Tongue (tissue), 2 donors: ENCODE results near the gene MBP. TPM values are rescaled to one million over a fixed set of nuclear protein-coding genes. Genes with fewer than 3 reads are reported as not detected.

Experiments
- DNase-seq: peaks from one replicate; pipeline ENCODE4 v3.0.0-alpha.2; 2015
- total RNA-seq: library from RNA; depleted of rRNA; stranded (reverse); fragments of >200 nt; gene quantifications from one replicate; pipeline ENCODE4 v1.2.3, GENCODE V29; 2014

Gene MBP
- total RNA-seq = 43.0 TPM

DNA sequence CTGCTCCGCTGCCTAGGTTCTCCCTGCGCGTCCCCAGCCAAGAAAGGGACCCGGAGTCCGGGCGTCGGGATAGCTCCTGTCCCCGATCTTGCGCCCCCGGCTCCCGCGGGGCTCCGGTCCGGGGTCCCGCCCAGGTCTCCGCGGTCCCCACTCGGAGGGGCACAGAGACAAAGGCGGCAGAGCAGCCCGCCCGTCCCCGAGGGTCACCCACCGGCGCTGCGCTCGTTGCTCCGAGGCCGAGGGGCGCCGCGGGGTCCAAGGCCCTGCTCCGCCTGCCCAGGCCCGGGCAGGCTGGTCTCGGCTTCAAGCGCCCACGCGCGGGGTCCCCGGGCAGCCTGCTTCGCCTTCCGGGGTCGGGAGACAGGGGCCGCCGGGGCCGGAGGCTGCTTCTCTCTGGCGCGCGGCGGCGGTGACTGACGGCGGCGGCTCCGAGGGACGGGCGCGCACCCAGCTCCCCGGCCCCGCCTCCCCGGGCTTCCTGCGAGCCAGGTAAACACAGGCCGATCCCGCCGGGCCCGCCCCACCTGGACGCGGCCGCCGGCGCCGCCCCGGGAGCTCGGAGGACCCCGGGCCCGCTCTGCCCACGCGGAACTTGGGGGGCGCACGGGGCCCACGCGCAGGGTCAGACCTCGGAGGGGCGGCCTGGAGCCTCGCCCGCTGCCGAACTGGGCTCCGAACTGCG lies at the start of gene MBP:
TSS of gene MBP (minus strand) at position 415 of the 682 bp plus-strand sequence. CDS start 27,522 bp downstream, outside the sequence.
- DNase-seq = peak; percentile 59

DNA sequence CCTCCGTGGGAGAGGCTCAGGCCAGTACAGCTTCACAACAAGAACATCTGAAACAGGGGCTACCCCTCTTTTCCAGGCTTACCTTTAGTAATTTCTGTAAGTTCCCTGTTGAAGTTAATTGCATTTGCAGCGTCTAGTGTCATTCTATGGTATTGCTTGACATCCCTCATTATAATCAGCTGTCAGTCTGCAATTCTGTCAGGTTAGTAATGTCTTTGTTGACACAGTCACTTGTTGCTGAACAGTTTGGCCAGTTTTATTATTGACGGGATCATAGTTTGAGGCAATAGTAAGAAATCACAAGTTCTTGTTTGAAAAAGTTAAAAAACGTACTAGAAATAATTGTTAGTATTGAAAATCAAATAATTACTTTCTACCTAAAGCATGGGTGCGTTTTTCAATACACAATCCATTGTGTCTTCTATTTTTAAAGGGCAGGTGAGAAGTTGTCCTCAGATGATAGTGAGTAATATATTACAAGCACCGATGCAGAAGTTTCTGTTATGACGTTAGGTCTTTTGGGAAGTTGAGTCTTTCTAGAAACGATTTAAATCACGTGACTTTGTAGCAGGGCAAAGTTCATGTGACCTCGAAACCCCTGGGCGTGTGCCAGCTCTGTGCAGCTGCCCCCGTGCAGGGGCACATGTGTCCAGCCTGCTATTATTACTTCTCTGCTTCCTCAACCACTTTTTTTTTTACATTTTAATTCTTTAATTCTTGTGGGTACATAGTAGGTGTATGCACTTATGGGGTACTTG lies 49.5 kb upstream of the MBP start:
- no peak for DNase-seq

DNA sequence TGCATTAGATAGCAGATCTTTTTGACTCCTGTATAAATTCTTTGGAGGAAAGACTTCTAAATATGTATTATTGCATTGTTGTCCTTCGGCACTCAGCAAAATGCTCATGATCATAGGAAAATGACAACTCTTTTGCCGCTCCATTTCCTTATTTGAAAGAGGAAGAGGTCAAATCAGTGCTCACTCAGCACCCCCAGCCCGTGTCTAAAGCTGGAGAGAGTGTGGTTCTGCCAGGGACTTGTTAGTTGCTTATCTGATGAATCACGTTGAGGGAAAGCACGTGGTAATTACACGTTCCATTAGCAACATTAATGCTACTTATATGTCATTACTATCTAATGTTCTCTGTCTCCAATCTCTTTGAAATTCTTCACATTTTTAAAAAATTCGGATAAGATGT lies 46.0 kb upstream of the MBP start:
- no peak for DNase-seq

DNA sequence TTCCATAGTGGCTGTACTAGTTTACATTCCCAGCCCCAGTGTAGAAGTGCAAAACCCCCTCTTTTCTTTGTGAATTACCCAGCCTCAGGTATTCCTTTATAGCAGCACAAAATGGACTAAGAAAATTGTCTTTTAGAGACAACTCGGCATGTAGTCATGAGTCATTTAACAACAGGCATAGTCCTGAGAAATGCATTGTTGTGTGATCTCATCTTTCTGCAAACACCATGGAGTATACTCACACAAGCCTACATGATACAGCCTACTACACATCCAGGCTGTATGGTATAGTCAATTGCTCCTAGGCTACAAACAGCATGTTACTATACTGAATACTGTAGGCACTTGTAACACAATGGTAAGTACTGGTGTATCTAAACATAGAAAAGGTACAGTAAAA lies 44.4 kb upstream of the MBP start:
- no peak for DNase-seq

DNA sequence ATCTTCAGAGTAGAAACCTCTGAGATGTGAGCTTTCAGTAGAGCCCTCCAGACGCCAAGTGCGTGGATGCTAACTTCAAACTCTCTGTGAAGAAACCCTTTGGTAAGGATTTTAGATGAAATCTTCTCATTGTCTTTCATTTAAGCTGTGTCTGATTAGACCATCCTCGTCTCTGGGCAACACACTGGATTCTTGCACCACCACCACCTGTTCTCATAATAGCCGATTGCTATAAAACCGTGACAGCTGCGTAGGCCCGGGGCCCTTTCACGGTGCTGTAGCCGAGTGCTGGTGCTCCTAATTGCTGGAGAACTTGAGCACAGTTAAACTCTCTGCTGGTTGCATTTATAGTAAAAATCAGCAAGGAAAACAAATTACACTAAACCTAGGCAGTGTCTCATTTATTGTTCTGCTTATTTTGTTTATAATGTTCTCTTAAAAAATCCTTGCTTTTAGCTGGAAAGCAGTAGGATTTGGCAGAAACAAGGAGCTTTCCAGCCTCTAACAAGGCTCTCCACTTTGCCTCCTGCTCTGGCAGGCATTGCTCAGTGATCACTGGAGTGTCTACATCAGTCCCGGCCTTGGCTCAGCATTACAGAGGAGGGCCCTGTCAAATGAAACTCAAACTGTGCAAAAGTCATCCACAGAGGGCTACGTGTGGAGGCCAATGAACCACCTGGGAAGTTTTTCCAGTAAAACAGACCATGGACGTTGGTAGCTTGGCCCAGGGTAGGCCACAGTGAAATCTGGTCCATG lies 40.9 kb upstream of the MBP start:
- peak; percentile 92 for DNase-seq

DNA sequence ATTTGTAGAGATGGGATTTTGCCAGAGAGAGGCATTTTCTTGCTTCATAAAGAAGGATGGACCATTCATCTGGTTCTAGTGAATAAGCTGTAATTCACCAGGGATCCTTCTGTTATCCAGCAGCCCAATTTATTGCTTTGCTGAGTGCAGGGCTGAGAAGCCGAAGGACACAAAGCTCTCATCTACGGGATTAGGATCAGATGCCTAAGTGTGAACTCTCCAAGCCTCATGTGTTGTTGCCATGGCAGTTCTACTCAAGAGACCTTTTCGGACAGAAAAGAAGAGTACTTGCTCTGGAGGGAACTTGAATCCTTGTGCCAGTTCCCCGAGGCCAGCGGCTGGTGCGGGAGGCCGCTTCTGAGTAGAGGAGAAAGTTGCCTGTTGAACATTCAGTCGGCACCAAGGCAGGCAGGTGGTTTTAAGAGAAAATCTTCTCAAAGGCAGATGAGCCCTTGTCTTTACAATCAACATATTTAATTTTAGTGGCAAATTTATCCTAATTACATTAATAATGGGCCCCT lies 38.4 kb upstream of the MBP start:
- no peak for DNase-seq

DNA sequence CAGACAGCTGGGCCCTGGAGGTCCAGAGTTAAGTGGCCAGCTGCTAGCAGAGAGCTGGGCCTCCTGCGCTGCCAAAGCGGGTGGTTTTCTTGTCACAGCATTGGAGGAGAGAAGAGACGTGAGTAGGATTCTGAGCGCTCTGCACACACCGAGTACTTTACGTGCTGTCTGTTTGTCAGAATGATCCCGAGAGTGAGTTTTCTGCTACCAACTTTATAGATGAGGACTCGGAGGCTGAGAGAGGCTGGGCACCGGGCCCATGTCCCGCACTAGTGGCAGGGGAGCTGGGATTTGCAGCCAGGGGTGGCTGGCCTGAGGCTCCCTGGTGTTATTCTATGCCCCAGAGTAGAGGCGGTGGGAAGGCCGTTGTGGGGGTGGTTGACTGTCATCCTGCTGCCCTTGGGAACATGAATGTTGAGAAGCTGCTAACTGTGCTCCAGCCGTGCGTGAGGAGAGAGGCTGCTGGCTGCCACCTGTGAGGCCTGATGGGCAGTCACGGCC lies 36.3 kb upstream of the MBP start:
- DNase-seq = peak; percentile 86

DNA sequence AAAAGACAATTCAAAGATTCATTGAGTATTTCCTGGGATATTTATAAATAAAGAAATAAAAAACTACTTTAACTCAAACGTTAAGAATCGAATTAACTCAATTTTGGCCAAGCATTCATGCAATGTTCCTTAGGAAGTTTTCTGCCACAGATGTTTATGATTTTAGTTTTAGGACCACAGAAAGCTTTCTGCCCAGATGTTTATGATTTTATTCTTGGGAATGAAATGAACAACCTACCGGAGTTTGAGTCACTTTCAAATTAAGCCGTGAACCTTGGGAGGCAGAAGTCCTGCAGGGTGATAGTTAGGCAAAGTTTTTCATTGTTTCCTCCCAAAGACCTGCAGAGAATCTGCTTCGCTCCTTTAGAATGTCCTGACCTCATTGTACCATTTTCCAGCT lies 34.7 kb upstream of the MBP start:
- DNase-seq = peak; percentile 54

DNA sequence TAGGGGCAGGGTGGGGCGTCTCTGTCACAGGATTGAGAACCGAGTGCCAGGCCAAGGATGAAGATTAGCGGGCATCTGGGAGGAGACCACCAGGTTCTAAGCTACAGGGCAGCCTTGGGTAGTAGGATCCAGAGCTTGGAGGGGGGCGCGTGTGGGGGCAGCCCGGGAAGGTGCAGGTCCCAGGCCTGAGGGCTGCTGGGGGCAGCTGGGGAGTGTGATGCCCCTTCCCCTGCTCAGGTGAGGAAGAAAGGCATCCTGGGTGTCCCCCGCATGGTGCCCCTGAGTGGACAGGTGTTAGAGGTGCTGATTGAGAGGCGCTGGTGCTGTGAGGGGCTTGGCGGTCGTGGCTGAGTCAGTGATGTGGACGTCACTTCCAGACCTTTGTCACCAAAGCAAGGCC lies 33.9 kb upstream of the MBP start:
- DNase-seq = no peak

DNA sequence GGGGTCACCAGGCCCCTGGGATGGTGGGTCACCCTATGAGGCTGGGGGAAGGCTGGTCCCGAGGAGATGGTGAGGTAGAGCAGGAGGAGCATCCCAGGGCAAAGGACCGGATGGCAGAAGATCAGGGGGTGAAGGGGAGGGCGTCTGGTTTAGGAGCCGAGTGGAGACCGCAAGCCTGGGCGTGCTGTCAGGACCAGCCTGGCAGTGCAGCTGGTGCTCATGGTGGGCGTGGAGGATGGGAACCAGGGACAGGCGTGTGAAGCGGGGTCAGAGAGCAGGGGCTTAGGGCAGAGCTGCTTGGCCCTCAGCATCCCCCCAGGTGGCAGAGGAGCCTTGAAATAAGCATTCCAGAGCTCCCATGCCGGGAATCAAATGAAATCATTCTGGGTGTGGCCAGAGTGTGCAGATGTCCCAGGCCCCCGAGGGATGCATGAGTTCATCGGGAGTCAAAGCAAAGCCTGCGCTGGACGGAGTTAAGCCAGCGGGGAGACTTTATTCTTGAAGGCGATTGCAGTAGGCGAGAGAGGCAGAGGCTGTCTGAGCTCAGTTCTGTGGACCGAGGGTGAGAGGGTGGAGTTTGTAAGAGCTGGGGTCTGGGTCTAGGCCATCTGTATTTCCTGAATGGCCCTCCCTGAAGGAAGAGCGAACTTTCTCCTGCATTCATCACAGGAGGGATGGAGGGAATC lies 33.1 kb upstream of the MBP start:
- peak; percentile 78 for DNase-seq

DNA sequence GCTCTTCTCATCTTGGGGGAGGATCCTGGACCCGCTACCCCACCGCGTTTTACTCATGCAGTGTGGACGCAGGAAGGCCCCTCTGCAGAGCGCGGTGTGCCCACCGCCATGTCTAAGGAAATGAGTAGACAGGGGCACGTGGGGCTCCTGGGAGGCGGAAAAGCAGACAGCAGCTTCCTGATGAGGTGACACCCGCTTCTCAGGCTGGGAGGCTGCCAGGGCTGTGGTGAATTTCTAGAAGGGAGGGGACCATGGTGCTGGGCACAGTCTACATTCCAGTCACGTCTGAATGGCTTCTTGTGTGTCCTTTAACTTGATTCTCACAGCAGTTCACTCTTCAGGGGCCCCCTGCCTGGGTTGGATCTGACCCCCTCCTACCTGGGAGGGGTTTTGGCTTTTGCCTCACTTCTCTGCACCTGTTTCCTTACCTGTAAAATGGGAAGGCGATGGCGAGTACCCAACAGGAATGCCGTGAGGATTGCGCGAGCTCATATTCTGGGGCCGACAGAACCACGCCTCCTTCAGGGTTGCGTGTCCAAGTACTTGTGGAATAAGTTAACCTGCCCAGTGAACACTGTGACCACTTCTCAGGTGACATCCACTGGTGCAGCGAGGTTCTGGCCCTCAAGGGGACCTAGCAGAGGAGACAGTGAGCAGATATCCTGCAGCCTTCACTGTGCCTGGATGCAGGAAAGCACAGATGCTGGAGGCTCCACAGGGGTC lies 32.3 kb upstream of the MBP start:
- DNase-seq = peak; percentile 40

DNA sequence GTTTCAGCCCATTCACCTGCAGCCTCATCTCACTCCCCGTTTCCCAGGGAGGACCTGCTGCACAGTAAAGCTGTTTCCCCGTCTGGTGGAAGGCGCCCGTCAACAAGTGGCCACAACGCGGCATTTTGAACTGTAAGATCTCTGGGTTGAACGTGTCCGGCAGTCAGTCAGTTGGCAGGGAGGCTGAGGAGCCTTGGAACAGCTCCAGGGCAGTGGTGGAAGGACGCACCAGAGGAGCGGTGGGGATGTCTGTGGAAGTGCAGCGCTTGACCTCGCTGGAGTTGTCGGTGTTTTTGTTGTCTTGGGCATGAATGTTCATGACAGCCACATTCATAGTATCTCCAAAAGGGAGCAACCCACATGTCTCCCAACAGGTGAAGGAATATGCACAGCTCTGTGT lies 31.4 kb upstream of the MBP start:
- DNase-seq = no peak

DNA sequence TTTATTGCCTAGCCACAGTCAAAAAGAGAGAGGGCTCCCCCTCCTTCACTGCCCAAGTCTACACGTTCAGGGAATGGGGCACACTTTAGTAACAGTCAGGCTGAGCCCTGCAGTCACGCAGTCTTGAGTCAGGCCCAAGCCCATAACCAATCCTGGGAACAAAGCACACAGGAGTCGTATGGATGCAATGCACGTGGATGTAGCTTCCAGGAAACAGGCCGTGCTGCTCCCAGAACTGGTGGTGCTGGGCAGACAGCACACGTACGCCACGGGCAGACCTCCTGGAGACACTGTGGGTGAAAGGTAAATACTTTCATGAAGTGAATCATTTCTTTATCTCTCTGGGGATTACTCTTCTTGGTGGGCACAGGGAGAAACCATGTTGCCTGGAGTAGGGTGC lies 30.0 kb upstream of the MBP start:
- no peak for DNase-seq

DNA sequence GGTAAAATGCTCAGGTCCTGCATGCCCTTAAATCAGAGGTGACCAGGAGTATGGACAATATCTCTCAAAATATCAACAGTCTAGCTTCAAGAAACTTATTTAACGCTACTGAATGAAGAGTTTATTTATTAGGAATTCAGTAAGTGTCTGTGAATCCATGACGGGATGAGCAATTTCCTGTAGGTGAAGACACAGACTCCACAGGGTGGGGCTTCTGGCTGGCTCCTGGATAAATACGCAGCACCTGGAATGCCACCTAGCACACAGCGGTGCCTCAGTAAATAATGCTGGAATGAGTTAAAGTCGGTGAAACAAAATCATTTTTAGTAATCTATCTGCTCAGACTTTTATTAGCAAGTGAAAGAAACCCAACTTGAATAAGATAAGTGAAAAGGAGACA lies 29.4 kb upstream of the MBP start:
- no peak for DNase-seq

DNA sequence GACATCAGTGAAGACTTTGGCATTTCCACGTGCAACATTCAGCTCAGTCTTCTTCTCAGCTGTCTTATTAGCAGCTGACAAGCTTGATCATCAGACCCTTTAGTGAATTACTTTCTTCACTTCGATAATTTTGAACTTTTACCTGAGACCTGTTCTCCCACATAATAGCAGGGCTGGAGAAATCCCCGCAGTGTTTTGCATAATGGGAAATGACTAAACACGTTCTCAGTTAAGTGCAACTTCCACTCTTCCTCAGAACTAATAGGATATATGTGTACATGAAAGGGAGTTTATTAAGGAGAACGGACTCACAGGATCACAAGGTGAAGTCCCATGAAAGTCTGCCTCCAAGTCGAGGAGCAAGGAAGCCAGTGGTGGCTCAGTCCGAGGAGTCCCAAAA lies 28.8 kb upstream of the MBP start:
- no peak for DNase-seq

DNA sequence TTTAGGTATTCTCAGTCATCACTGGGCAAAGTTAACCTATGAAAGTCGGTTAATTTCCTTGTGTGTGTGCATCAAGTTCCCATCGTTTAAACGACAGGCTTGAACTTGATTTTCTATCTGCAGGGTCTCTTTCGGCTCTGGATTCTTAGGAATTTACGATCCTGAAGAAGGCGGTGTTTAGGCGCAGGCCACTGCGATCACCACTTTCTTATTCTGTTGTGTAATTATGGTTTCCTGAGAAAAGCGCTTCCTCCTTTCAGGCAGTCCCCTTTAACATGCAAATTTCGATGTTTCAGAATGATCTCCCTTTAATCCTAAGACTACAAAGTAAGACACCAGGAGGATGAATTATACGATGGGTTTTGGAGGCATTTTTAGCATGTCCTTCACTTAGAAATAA lies 27.9 kb upstream of the MBP start:
- no peak for DNase-seq

DNA sequence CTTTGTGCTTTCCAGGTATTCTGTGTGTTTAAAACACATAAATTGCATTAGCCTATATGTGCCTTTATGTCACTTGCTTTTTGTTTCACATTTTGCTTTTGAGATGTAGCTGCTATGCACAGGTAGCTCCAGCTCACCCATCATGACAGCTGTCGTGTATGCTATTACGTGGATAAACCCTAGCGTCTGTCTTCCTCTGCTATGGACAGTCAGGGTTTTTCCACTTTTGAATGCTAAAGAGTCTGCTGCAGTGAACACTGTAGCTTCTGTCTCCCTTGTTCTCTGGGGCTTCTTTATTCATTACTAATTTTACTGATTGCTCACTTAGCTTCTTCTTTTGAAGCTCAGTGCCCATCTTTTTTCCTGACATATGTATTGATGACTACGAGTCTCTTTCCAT lies 24.7 kb upstream of the MBP start:
- no peak for DNase-seq

DNA sequence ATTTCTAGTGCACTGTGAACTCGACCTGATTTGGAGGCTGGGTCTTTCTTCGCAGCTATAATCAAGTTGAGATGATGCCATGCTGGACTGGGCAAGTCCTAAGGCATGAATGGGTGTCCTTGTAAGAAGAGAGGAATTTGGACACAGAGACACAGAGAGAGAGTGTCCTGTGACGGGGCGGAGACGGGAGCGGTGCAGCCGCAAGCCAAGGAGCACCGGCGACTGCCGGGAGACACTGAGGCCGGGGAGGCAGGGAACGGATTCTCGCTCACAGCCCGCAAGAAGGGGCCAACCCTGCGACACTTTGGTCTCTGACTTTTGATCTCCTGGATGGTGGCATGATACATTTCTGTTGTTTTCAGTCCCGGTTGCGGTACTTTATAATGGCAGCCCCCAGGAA lies 22.4 kb upstream of the MBP start:
- DNase-seq = no peak

DNA sequence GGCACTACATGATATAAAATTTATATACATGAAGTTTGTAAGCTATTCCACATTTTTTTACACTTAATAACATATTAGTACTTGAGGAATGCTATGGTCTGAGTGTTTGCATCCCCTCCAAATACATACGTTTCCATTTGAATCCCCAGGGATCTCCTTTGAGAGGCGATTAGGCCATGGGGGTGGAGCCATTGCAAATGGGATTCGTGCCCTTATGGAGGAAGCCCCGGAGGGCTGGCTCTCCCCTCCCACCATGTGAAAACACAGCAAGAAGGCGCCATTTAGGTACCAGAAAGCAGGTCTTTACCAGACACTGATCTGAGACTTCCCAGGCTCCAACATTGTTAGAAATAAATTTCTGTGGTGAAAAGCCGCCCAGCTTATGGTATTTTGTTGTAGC lies 20.8 kb upstream of the MBP start:
- no peak for DNase-seq

DNA sequence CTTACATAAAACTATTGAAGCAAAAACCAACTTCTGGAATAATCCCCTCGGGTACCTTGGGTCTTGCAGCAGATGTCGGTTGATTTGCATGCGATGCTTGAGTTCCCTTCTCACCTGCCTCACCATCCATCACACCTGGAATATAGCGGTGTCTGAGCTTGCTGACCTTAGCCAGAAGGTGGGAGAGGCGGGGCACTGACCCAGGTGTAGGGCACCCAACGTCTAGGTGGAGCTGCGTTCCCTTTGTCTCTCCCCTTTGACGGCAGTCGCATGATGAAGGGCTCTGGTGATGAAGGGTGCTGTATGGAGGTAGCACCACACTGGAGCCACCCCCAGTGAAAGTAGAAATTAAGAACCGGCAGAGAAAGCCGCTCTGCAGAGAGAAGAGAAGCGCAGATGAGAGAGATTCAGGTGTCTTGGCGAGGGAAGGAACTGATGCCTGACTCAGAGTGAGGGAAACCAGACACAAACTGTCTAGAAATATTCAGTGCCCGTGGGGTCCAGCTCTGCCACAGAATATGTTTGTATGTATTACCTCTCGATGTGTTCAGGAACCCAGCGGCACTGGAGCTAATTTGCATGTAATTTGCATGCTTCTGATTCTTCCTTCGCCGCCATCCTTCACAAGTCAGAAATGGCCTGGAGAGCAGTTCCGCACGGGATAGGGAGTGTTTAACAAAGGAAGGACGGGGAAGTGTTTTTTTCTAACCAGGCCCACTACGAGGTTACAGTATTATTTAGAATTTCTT lies 19.4 kb upstream of the MBP start:
- no peak for DNase-seq
